HG03378 (cell line): ENCODE data around the gene GDF10.

Source experiments
- ATAC-seq: cut with Tn5 transposase; IDR thresholded peaks from one replicate; pipeline ENCODE4 v1.9.1; 2021; ENCODE audit warnings: mild to moderate bottlenecking, moderate library complexity; ENCODE audit not compliant: unreplicated experiment

The GDF10 gene

DNA sequence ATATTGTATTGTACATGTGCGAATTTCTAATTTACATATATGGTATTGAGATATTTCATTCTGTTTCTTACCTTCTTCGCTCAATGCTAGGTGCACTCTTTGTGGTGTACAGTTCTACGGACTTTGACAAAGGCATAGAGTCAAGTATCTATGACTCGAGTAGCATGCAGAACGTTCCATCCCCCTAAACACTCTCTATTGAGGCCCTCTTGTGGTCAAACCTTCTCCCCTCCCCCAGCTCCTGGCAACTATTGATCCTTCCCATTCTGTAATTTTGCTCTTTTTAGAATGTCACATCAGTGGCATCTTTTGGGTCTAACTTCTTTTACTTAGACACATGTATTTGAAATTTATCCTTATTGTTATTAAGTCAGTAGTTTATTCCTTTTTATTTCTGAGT, 30.7 kb upstream of the GDF10 start:
- ATAC-seq = no peak

DNA sequence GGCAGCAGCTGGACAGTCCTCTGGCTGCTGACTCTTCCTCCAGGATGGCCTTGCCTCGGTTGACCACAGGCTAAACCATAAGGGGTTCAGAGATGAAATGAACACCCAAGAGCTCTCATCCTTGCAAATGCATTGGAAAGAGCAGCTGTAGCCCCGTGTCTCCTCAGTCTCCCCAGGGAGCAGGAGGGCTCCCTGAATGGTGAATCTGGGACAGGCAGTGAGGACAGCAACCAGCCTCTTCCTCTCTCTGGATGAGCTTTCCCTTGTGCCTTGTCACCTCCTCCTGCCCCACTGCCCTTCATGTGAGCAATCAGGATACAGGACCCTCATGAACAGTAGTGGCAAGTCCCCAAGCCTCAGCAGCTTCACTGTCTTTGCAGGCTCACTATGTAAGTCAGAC, 23.9 kb upstream of the GDF10 start:
- ATAC-seq = no peak

DNA sequence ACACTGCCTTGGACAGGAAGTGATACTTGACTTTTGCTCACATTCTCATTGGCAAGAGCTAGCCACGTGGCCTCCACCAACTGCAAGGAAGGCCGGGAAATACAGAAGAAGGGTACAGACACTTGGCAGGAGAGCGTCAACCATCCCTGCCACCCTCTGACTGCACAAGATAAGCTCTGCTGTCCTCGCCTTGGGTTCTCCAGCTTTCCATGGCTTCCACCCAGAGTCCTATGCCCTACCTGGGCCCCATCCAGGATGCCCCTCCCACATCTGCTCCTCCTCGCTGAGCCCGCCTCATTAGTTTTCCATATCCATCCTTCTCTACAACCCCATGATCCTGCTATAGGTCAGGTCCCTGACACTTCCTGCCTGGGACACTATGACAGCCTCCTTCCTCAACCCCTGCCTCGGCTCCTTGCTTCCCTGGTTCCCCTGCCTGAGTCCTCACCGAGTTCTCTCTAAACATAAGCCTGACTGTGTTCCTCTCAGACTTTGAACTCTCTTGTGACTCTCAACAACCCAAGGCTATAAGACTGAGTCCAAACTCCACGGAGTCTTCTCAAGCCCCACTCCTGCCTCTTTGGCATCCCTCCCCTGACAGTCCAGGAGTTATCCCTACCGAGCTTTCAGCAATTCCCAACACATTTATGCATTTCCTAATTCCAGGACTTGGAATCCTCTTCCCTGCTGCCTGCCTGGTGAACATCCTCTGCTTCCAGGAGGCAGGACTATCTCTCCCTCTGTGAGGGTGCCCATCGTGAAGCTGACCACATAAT, 23.2 kb upstream of the GDF10 start:
- ATAC-seq = no peak

DNA sequence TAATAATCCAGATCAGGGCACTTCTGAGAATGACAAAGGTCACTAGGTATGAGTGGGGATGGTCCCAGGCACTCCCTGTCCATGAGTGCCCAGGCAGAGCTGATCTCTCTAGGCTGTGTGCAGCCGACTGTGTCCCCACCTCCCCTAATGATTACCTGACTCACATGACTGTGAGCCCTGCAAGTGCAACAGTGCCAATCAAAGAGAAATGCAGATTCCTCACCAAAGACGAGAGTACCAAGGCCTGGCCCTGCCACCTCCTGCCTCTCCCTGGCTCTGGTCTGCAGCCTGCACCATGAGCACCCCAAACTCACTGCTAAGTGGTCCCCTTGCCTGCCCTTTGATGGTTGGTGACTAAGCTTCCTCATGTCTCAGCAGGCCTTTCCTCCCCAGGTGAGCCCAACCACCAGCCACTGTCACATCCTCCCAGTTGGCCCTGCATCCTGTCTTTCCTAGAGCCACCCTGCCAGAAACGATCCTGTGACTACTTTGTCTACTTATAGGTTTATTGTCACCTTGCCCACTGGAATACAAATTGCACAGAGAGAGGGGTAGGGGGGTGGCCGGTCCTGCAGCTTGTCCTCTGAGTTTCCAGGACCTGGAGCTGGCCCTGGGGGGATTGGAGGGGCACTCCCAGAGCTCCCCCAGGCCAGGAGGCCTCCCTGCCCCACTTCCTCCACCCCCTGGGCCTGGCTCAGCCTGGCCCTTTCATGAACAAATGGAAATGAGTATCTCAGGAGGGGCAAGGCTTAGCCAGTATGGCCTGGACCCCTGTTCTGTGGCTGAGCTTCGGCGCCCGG, 22.4 kb upstream of the GDF10 start:
- ATAC-seq = no peak

DNA sequence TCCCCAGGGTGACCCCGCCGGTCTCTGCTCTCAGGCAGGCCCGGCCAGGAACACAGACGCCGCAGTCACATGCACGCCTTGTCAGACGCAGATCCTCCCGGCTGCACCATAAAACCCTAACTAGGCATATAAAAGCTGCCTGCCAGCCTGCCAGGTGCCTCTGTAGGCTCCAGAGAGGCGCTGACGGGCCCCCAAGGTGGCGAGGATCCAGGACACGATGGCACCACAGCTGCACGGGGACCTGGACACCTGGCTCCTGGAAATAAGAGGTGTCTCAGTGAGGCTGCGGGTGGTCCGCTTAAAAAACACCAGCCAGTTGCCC, 21.9 kb upstream of the GDF10 start:
- ATAC-seq = no peak

DNA sequence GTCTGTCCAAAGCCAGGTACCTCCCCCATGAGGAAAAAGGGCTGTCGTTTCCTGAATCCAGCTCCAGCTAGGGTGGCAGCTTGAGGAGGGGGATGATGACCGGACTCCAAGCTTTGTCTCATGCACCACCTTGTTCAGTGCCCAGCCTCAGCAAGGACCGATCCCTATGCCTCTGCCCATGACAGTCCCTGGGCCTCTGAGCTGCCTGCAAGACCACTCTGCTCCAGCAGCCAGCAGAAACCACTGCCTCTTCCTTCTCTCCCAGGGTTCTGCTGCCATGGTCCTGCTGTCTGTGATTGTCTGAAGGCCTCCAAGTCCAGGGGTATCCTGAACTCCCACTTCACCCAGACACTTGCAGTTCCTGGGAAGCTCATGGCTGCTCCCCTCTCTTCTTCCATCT, 21.3 kb upstream of the GDF10 start:
- no peak for ATAC-seq

DNA sequence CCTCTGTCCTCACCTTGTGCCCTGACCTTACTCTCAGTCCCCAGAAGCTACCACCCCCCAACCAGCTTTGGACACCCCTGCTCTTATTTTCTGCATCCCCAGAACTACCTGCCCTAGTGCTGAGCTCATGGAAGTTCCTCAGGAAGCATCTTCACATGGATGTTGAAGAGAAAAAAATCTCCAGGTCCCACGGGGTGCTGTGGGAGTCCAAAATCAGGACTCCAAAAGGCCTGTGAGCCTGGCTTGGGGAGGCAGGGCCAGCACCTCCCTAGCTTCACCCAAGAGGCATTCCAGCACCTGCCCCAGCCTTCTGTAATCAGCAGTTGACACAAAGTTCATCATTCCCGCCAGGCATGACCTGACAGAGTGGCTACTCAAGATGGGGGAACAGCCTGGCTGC, 20.7 kb upstream of the GDF10 start:
- ATAC-seq = no peak

DNA sequence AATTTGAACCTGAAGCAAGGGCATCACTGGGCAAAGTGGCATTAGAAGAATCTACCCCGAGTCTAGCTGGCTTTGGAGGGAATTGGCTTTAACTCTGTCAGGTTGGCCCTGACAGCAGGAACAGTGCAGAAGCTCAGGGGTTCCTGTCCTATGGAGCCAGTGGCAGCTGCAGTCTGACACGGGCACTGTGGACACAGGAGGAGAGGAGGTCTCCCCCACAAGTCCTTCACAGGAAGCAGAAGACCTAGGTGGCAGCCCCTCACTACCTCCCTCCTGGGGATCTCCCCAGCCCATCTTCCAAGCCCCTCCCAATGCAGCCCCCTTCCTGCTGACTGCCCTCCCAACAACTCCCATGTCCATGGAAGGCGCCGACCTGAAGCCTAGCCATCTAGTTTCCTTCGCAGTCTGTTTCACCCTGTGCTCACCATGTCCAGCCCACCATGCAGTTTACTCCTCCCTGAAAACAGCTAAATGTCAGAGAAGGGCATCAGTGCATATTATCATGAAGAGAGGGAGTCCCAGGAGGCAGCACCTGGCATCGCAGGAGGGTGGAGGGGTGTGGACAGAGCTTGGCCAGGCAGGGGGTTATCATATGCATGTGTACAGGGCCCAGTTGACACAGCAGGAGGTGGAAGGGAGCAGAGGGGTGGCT, 17.9 kb upstream of the GDF10 start:
- no peak for ATAC-seq

DNA sequence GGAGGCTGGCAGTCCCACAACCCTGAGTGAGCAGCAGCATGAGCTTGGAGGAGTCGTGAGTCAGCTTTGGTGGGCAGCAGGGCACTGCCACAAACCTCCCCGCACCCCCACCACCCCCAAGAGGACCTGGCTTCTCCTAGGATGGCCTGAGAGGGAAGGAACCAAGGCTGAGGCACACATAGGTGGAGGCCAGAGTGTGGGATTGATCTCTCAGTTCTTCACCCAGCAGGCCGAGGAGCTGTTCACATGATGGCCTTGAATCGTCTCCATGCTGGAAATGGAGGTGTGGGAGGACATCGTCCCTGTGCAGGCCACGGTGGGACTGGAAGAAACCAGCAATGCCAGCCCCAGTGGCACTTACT, 17.4 kb upstream of the GDF10 start:
- ATAC-seq = no peak

DNA sequence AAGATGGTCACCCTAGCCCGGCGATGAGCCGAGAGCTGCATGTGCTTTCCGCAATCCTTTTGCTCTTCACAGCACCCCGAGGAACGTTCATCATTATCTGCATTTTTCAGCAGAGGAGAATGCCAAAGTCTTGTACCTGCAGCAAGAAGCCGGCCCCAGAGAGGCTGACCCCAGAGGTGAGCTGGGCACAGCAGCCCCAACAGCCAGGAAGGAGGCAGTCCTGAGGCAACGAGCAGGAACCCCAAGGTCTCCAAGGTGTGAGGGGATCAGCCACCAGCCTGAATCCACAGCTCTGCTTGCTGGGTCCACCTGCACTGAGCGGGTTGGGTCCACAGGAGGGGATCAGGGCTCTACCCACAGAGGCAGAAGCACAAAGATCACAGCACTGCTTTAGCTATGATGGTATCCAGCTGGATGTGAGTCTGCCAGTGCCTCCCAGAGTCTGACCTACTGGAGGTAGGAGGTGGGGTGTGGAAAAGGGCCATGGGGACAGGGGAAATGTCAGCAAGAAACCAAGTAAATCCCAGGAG, 16.8 kb upstream of the GDF10 start:
- no peak for ATAC-seq

DNA sequence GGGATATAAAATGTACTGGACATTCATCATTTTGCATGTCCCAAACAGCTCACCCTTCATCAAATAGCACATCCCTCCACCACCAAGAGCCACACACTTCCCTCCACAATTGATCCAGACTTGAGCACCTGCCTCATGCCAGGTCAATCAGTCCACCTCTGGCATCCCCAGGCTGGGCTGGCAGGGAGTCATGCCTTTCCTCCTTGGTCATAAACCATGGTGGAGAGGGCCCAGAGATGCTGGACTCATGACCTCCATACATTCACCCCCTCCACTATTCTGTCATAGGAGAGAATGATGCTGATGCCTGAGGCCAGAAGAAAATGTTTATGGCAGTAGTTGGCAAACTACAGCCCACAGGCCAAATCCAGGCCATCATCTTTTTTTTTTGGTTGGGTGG, 16.1 kb upstream of the GDF10 start:
- no peak for ATAC-seq

DNA sequence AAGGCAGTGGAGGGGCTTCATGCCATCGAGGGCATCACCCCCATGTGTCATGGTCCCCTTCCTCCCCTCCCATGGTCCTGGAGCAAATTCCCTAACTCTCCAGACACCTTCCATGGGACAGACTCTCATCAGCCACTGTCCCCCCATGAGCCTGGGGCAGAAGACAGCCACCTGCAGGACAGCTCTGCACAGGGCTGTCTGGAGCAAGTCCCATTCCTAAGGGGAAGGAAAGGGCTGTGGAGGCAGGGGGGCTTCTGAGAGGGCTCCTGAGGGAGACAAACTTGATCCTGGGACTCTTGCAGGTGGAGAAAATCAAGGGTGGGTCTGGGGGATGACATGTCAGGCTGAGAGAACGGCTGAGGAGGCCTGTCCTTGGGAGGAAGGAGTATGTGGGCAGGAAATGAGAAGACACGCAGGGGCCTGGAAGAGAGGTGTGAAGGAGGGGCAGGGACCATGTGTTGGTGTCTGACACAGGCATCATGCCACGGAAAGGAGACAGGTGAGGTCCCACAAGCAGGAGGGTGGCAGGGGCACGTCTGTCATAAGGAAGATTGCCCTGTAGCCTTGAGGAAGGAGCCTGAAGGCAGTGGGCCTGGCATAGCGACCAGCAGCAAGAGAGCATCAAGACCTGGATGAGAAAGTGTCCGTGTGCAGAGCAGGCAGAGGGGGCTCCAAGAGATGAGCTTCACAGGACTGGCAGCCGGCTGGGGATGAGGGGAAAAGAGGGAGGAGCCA, 14.4 kb upstream of the GDF10 start:
- no peak for ATAC-seq

DNA sequence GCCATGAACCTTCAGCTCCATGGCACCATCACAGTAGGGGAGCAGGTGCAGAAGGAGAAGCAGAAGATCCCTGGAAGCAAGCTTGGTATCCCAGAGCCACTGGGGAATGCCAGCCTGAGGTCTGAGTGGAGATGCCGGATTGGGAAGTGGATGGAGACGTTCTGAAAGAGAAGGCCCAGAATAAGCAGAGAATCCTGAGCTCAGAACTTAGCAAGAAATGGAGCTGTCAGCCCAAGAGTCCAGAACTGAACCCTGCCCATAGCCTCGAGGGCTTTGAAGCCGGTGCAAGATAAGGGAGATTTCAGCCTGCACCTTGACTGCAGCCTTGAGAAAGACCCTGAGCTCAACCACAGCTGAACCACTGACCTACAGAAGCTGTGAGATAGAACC, 13.9 kb upstream of the GDF10 start:
- no peak for ATAC-seq

DNA sequence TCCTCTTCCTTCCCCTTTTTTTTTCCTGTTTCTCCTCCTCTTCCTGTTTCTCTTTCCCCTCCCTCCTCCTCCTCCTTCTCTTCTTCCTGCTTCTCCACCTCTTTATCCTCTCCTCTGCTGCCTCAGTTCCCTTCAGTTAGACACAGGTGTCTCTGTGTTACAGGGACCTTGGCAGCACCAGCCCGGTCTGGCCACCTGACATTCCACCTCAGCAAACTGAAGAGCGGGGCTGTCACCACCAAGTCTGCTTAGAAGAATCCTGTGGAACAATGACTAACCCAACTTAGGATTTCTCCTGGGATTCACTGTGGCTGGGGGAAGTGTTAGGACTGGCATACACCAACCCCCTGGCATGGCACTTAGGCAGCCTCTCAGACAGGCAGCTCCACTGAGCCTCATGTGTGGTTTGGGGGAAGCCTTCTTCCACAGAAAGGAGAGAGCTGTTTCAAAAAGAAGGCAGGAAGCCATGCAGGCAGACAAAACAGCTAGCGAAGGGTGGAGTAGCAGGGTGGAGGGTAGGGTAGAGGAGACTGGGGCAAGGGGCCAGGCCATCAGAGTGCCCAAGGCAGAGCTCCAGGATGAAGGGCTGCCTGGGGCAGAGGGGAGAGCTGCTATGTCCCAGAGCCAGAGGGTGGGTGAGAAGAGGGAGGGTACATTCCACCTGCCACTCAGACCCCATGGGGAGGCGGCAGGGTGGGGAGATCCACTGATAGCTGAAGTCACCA, 13.2 kb upstream of the GDF10 start:
- ATAC-seq = no peak

DNA sequence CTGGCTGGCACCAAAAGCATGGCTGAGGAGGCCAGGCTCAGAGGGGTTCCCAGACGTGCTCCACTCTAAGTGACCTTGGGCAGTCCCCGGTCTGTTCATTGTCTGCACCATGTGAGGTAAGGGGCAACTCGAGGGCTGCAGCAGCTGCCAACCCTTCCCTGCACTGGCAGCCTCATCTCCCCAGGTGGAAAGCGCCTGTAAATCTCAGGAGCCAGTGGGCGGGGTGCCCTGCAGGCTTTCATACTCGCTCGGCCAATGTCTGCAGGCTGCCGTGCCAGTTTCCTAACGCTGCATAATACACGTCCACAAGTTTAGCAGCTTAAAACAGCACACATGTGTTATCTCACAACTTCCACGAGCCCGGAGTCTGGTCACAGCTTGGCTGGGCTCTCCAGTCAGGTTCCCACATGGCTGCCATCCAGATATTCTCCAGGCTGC, 12.6 kb upstream of the GDF10 start:
- no peak for ATAC-seq

DNA sequence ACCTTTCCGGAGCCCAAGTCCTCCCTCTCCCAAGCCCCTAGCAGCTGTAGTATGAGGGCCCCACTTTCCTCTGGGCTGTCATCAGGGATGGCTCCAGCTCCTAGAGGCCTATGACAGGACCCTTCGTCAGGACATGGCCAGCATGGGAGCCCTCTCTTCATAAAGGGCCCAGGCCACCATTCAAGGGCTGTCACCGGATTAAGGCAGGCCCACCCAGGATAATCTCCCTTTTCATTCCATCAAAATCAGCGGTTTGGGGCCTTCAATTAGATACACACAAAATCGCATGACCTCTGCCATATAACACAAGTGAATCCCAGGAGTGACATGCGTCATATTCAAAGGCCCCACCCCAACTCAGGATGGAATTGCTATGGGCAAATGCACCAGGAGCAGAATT, 12.2 kb upstream of the GDF10 start:
- no peak for ATAC-seq

DNA sequence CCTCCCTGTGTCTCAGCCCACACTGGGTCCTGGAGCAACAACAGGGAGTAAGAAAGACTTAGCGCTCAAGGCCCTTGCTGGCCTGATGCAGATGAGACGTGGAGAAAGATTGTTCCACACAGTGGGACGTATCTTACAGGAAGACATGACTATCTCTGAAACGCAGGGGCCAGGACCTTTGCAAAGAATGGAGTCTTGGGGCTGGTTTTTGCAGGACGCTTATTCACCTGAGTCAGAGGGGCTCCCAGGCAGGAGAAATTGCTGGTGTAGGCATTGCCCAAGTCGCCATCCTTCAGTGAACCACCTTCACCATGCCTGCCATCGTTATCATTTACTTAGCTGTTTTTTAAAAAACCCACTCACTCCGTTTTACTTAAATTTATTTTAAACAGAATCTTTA, 11.8 kb upstream of the GDF10 start:
- ATAC-seq = no peak

DNA sequence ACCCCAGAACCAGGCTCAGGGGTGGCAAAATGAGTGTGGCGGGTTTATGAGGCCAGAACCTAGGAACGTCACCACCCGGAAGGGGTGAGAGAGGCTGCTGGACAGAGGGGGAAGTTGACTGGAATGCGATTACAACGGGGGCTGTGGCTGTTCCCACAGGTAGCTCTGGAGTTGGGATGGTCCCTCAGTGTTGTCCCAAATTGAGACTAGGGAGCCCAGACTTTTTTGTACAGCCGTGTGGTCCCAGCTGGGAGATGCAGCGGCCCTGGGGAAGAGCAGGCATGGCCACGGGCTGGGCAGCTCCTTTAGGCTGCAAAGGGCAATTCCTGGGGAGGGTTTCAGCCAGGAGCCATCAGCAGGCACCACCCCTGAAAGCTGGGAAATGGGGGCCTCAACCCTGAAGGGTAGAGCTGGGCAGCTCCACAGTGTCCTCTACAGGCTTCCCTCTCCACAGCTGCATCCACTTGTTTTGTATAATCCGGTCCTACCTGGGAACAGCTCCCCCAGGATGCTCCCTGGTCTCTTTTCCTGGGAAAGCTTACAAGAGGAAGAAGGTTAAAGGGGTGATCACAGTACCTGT, 11.0 kb upstream of the GDF10 start:
- no peak for ATAC-seq

DNA sequence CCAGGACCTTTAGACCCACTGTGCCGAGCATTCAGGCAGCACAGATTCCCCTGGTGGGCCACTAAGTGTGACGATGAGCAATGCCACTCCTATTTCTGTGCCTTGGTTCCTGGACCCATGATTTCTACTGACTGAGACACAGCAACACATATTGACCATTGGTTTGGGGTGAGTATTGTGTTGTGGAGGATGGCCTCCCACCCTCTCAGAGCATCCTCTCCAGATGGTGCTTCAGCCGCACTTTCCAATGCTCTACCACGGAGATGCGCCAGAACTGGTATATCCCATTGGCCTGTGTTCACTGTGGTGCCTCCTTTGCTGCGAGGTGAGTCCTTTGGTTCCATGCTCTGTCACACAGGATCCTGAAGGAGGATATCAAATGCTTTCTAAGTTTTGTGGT, 10.1 kb upstream of the GDF10 start:
- ATAC-seq = no peak

DNA sequence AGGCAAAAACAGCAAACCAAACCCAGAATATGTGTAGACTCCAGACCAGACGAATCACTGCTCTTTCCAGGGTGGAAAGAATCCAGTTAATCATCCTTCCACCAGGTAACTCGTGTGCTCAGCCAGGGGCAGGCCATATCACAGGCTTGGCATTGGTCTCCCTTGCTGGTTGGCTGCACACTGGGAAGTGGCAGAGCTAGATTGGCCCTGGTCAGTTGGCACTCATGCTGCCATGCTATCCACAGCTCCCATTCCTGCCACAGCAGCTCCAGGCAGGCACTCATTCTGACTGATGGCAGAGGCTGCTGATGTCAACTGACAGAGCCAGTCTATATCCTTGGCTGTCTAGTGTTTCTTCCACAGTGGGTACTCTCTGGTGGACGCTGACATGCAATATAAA, 9.7 kb upstream of the GDF10 start:
- ATAC-seq = no peak
